Left renal pelvis (tissue), 4 donors: ENCODE data around the gene S100A13. TPM values are rescaled to one million over a fixed set of nuclear protein-coding genes. Genes with fewer than 3 reads are reported as not detected.
"Not testable (repeated sequence)": the region's sequence is repeated elsewhere in the genome, so short reads cannot be mapped to it uniquely, and the experiment has no call there.

ENCODE experiments used
- DNase-seq, 4 donors: peaks; one replicate each; pipeline ENCODE4 v3.0.0-alpha.2; 2013; ENCODE audit warnings: low read depth in 4 of 4, low spot score in 3 of 4
- polyA plus RNA-seq, 4 donors: library from polyadenylated mRNA; unstranded; fragments of 120-200 nt; gene quantifications; one replicate each; pipeline ENCODE4 v1.2.1, GENCODE V29; 2013; ENCODE audit not compliant: insufficient read length in 4 of 4

The S100A13 gene
- polyA plus RNA-seq, 4 donors: 121 to 152 (median 151) TPM

DNA sequence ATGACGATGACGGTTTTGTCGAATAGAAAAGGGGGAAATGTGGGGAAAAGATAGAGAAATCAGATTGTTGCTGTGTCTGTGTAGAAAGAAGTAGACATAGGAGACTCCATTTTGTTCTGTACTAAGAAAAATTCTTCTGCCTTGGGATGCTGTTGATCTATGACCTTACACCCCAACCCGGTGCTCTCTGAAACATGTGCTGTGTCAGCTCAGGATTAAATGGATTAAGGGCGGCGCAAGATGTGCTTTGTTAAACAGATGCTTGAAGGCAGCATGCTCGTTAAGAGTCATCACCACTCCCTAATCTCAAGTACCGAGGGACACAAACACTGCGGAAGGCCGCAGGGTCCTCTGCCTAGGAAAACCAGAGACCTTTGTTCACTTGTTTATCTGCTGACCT lies 51.8 kb downstream of the S100A13 start:
- not testable (repeated sequence) for DNase-seq

DNA sequence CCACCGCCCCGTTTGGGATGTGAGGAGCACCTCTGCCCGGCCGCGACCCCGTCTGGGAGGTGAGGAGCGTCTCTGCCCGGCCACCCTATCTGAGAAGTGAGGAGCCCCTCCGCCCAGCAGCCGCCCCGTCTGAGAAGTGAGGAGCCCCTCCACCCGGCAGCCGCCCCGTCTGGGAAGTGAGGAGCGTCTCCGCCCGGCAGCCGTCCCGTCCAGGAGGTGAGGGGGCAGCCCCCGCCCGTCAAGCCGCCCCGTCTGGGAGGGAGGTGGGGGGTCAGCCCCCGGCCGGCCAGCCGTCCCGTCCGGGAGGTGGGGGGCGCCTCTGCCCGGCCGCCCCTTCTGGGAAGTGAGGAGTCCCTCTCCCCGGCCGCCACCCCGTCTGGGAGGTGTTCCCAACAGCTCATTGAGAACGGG lies 52.2 kb downstream of the S100A13 start:
- not testable (repeated sequence) for DNase-seq

- DNase-seq: no peak
Measured at GRCh38 chr1:153573351-153573750, 54.0 kb downstream of the S100A13 start.

- peak in 1 of 4 donors; percentile 45 for DNase-seq
Measured at GRCh38 chr1:153572569-153573015, 54.7 kb downstream of the S100A13 start.

- no peak for DNase-seq
Measured at GRCh38 chr1:153571706-153572105, 55.6 kb downstream of the S100A13 start.

GRCh38 chr1:153570874-153571273 lies 56.4 kb downstream of the S100A13 start:
- DNase-seq: no peak

GRCh38 chr1:153569465-153569864 lies 57.8 kb downstream of the S100A13 start:
- no peak for DNase-seq

Other genes starting within 250 kb of the S100A13 start
- 10 to 100 TPM in 3 of 4 donors, 1 to 10 TPM in 1; 5.5 to 22.6 (median 16.0) TPM for gene S100A8, start 236.4 kb downstream of the S100A13 start, polyA plus RNA-seq
- not detected for gene S100A7A, start 211.0 kb downstream of the S100A13 start, polyA plus RNA-seq
- gene S100A7, start 166.9 kb downstream of the S100A13 start, polyA plus RNA-seq: under 1 TPM in 1 of 4 donors, not detected in 3; 0.47 TPM
- gene S100A6, start 91.5 kb downstream of the S100A13 start, polyA plus RNA-seq: 100 to 1,000 TPM; 185 to 449 (median 318) TPM
- 1 to 10 TPM in 1 of 4 donors, under 1 TPM in 3; 0.49 to 1.0 (median 0.82) TPM for gene S100A5, start 86.6 kb downstream of the S100A13 start, polyA plus RNA-seq
- 100 to 1,000 TPM in 1 of 4 donors, 10 to 100 TPM in 3; 36.5 to 106 (median 59.5) TPM for gene S100A4, start 81.7 kb downstream of the S100A13 start, polyA plus RNA-seq
- under 1 TPM; 0.18 to 0.39 (median 0.22) TPM for gene S100A3, start 78.2 kb downstream of the S100A13 start, polyA plus RNA-seq
- gene S100A2, start 61.7 kb downstream of the S100A13 start, polyA plus RNA-seq: 10 to 100 TPM in 1 of 4 donors, 1 to 10 TPM in 3; 1.4 to 11.8 (median 7.7) TPM
- gene S100A16, start 14.4 kb downstream of the S100A13 start, polyA plus RNA-seq: 100 to 1,000 TPM in 3 of 4 donors, 10 to 100 TPM in 1; 91.7 to 107 (median 101) TPM
- gene S100A14, start 11.2 kb downstream of the S100A13 start, polyA plus RNA-seq: 10 to 100 TPM in 3 of 4 donors, under 1 TPM in 1; 0.96 to 29.2 (median 18.9) TPM
- gene S100A1, start 929 bp upstream of the S100A13 start, polyA plus RNA-seq: 10 to 100 TPM in 3 of 4 donors, 1 to 10 TPM in 1; 1.5 to 23.5 (median 18.9) TPM
- gene CHTOP, start 6.6 kb upstream of the S100A13 start, polyA plus RNA-seq: 100 to 1,000 TPM in 3 of 4 donors, 10 to 100 TPM in 1; 99.3 to 149 (median 123) TPM
- 10 to 100 TPM; 45.9 to 59.5 (median 52.3) TPM for gene SNAPIN, start 31.2 kb upstream of the S100A13 start, polyA plus RNA-seq
- gene ILF2, start 43.5 kb upstream of the S100A13 start, polyA plus RNA-seq: 100 to 1,000 TPM; 243 to 320 (median 286) TPM
- gene NPR1, start 51.2 kb upstream of the S100A13 start, polyA plus RNA-seq: 10 to 100 TPM; 36.2 to 74.9 (median 63.8) TPM
- 100 to 1,000 TPM in 2 of 4 donors, 10 to 100 TPM in 2; 71.4 to 144 (median 105) TPM for gene INTS3, start 100.5 kb upstream of the S100A13 start, polyA plus RNA-seq
- gene SLC27A3, start 147.9 kb upstream of the S100A13 start, polyA plus RNA-seq: 10 to 100 TPM; 31.8 to 50.5 (median 41.7) TPM